Measurements from ENCODE around the gene SLC22A6. TPM values are rescaled to one million over a fixed set of nuclear protein-coding genes. Genes with fewer than 3 reads are reported as not detected.
A peak's percentile ranks its signal among the peaks of the same experiment; 100 is the strongest.

Gene SLC22A6
- total and polyA plus RNA-seq, 10 donors, result not detected

DNA sequence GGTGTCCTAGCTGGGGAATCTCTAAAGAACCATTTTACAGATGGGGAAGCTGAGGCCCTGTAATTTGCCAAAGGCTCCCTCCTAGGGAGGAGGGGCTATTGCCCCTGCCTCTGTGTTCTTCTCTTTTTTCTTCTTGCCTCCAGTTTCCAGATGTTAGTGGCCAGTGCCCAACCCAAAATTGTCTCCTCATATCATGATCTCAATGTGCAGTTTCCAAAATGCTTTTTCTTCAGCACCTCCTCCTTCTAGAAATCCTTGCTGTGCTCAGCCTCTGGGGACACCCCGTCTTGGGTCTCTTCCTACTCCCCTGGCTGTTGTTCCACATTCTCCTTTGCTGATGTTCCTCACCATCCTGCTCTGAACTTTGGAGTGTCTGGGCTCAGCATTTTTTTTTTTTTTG is 54.1 kb downstream of the SLC22A6 start:
- Histone ChIP-seq H3K4me3 (no peak overlapping the region), H3K4me1 (peaks cover 7 to 20% (median 14%) of the 10 kb centered on the region in 6 donors), H3K36me3 (no peaks in the 10 kb centered on the region), H3K9me3 (no peaks in the 10 kb centered on the region), H3K27me3 (replicated peaks in 1 of 7) (peaks cover 4 to 64% (median 27%) of the 10 kb centered on the region in 7 donors), H3K27ac (no peak overlapping the region)
- 47 to 62% (median 59%) methylated on average over 1 of the region's 1 CpG for WGBS, 5 donors
- intact Hi-C loops (cut with DNase I; ENCODE audit: low total_unique reads), result no loop called here
- TF ChIP-seq, protein P1, sequence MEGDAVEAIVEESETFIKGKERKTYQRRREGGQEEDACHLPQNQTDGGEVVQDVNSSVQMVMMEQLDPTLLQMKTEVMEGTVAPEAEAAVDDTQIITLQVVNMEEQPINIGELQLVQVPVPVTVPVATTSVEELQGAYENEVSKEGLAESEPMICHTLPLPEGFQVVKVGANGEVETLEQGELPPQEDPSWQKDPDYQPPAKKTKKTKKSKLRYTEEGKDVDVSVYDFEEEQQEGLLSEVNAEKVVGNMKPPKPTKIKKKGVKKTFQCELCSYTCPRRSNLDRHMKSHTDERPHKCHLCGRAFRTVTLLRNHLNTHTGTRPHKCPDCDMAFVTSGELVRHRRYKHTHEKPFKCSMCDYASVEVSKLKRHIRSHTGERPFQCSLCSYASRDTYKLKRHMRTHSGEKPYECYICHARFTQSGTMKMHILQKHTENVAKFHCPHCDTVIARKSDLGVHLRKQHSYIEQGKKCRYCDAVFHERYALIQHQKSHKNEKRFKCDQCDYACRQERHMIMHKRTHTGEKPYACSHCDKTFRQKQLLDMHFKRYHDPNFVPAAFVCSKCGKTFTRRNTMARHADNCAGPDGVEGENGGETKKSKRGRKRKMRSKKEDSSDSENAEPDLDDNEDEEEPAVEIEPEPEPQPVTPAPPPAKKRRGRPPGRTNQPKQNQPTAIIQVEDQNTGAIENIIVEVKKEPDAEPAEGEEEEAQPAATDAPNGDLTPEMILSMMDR (IDR thresholded peaks at IDR 0.05 in 8 of 11, conservative IDR thresholded peaks at IDR 0.05 in 3 of 11), result no peak
- no peak for TF ChIP-seq POLR2AphosphoS5 (IDR thresholded peaks at IDR 0.05)
- TF ChIP-seq POLR2A (IDR thresholded peaks at IDR 0.05), result no peak
- DNase-seq, result no peak

DNA sequence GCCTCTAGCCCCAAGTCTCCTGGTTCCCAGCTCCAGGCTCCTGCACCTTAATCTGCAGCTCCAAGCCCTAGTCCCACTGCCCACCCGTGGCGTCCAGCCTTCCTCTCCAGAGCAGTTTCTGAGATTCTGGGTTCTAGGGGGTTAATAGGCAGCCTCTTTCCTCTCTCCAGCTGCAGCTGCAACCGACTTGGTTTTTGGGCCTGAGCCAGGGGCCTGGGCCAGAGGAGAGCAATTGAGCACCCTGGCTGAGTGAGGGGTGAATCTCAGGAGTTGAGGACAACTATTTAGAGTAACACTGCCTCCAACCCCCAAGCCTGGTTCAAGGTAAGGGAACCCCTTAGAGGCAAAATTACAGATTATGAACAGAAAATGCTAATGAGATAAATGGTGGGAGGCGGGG is 54.6 kb downstream of the SLC22A6 start:
- H3K4me1 ChIP-seq, result peaks cover 7 to 25% (median 19%) of the 10 kb centered on the region in 6 donors
- no peak overlapping the region for H3K4me3 ChIP-seq
- intact Hi-C loops (cut with DNase I; ENCODE audit: low total_unique reads), result no loop called here
- no peaks in the 10 kb centered on the region for H3K9me3 ChIP-seq
- no peak for DNase-seq
- no peak overlapping the region for H3K27ac ChIP-seq
- H3K27me3 ChIP-seq (replicated peaks in 1 of 7), result peaks cover 4 to 69% (median 32%) of the 10 kb centered on the region in 7 donors
- H3K36me3 ChIP-seq, result no peaks in the 10 kb centered on the region
- 45 to 63% (median 58%) methylated on average over 4 of the region's 4 CpGs for WGBS, 5 donors
- TF ChIP-seq POLR2A (IDR thresholded peaks at IDR 0.05) (no peak), POLR2AphosphoS5 (IDR thresholded peaks at IDR 0.05) (no peak)
- TF ChIP-seq, protein P1 (IDR thresholded peaks at IDR 0.05 in 8 of 11, conservative IDR thresholded peaks at IDR 0.05 in 3 of 11), result no peak

DNA sequence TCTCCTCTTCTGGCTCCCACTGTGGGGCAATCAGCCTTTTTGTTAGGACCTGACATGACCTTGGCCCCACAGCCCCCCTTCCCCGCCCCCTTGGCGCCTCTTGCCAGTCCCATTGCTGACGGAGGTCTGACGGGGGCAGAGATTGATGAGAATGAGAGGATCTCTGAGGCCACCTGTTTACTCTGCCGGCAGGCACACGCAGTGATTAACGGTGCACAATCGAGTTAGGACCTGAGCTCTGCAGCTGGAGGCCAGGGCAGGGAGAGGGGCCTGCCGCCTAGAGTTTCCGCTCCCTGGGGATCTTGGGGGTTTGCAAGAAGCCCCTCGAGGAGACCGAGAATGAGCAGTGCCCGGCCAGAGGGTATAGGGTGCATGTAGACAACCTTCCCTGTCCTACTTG is 56.8 kb downstream of the SLC22A6 start:
- 28 to 49% (median 35%) methylated on average over 5 to 13 of the region's 13 CpGs for WGBS, 5 donors
- no peaks in the 10 kb centered on the region for H3K9me3 ChIP-seq
- peak; percentile 16 for DNase-seq
- H3K4me1 ChIP-seq, result peaks cover 16 to 46% (median 33%) of the 10 kb centered on the region in 6 donors
- H3K27me3 ChIP-seq (replicated peaks in 1 of 7), result peaks cover 4 to 90% (median 51%) of the 10 kb centered on the region in 7 donors
- no peak overlapping the region for H3K27ac ChIP-seq
- TF ChIP-seq, protein P1 (IDR thresholded peaks at IDR 0.05 in 8 of 11, conservative IDR thresholded peaks at IDR 0.05 in 3 of 11), result no peak
- TF ChIP-seq POLR2AphosphoS5 (IDR thresholded peaks at IDR 0.05) (no peak), POLR2A (IDR thresholded peaks at IDR 0.05) (no peak)
- intact Hi-C loops (cut with DNase I; ENCODE audit: low total_unique reads), result no loop called here
- no peak overlapping the region for H3K4me3 ChIP-seq
- no peaks in the 10 kb centered on the region for H3K36me3 ChIP-seq

DNA sequence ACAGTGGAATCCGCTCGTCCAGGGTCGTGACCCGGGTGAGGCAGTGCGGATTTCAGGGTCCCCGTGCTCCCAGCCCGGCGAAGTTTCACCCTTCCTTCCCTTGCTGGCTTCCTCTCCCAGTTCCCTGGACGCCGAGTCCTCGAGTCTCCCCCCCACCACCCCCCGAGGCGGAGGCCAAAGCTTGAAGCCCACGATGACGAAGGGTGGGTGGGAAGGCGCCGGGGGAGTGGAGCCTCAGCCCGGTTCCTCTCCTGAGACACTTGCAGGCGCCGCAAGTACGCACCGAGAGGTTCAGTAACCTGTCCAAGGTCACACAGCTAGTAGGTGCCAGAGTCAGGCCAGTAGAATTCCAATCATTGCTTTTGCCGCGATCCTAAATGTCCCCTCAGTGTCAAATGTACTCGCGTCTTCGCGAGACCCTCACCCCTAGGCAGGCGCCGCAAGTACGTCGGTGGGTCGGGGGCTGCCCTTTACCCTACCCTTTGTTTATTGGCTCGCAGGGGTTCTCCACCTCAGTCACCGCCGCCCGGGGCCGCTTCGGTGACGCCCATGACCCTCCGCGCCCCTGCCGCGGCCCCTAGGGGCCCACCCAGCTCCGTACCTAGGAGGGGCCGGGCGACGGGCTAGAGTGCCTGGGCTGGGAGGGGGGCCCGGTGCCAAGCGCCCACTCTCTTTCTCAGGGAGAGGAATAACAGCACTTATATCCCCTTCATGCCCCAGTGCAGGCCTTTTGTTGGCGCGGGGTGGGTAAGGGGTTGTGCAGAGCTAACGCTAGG is 57.9 kb downstream of the SLC22A6 start:
- intact Hi-C loops (cut with DNase I; ENCODE audit: low total_unique reads), result no loop called here
- no peaks in the 10 kb centered on the region for H3K36me3 ChIP-seq
- peak overlapping the region in 4 of 8 donors; percentile 29 to 63 (median 34) for H3K4me3 ChIP-seq
- peaks cover 16 to 51% (median 33%) of the 10 kb centered on the region in 6 donors for H3K4me1 ChIP-seq
- peaks cover 4 to 100% (median 60%) of the 10 kb centered on the region in 7 donors for H3K27me3 ChIP-seq (replicated peaks in 1 of 7)
- H3K9me3 ChIP-seq, result no peaks in the 10 kb centered on the region
- no peak overlapping the region for H3K27ac ChIP-seq
- DNase-seq, result peak; percentile 53
- WGBS, 5 donors, result 9 to 20% (median 17%) methylated on average over 27 to 53 of the region's 53 CpGs
- TF ChIP-seq, protein P1 (IDR thresholded peaks at IDR 0.05 in 8 of 11, conservative IDR thresholded peaks at IDR 0.05 in 3 of 11), result no peak
- TF ChIP-seq POLR2A (IDR thresholded peaks at IDR 0.05) (no peak), POLR2AphosphoS5 (IDR thresholded peaks at IDR 0.05) (no peak)

All from spleen (tissue), 11 donors.